ENCODE measurements around the gene CLIP1.
"Not testable (repeated sequence)": the region's sequence is repeated elsewhere in the genome, so short reads cannot be mapped to it uniquely, and the experiment has no call there.

CLIP1 gene

GRCh38 chr12:122437656-122438121 is 15.2 kb upstream of the CLIP1 start:
- DNase-seq (ENCODE audit: low read depth in 2 of 3, low spot score in 2 of 3), result no peak

GRCh38 chr12:122435186-122435585 is 12.7 kb upstream of the CLIP1 start:
- no peak for DNase-seq (ENCODE audit: low read depth in 2 of 3, low spot score in 2 of 3)

DNA sequence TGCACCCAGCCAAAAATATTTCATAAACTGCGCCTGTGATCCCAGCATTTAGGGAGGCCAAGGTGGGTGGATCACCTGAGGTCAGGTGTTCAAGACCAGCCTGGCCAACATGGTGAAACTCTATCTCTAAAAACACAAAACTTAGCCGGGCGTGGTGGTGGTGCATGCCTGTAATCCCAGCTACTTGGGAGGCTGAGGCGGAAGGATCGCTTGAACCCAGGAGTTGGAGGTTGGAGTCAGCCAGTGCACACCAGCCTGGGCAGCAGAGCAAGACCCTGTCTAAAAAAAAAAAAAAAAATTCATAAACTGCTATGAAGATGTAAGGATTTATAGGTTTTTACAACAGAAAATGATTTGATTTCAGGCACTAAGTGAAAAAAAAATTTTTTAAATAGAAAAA is 6.6 kb upstream of the CLIP1 start:
- DNase-seq (ENCODE audit: low read depth in 2 of 3, low spot score in 2 of 3), result not testable (repeated sequence)

DNA sequence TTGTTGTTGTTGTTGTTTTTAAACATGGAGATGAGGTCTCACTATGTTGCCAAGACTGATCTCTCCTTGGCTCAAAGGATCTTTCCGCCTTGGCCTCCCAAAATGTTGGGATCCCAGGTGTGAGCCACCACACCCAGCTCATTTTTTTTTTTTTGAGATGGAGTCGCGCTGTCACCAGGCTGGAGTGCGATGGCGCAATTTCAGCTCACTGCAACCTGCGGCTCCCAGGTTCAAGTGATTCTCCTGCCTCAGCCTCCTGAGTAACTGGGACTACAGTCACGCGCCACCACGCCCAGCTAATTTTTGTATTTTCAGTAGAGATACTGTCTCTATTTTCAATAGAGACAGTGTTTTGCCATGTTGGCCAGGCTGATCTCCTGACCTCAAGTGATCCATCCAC is 4.9 kb upstream of the CLIP1 start:
- no peak for DNase-seq (ENCODE audit: low read depth in 2 of 3, low spot score in 2 of 3)

DNA sequence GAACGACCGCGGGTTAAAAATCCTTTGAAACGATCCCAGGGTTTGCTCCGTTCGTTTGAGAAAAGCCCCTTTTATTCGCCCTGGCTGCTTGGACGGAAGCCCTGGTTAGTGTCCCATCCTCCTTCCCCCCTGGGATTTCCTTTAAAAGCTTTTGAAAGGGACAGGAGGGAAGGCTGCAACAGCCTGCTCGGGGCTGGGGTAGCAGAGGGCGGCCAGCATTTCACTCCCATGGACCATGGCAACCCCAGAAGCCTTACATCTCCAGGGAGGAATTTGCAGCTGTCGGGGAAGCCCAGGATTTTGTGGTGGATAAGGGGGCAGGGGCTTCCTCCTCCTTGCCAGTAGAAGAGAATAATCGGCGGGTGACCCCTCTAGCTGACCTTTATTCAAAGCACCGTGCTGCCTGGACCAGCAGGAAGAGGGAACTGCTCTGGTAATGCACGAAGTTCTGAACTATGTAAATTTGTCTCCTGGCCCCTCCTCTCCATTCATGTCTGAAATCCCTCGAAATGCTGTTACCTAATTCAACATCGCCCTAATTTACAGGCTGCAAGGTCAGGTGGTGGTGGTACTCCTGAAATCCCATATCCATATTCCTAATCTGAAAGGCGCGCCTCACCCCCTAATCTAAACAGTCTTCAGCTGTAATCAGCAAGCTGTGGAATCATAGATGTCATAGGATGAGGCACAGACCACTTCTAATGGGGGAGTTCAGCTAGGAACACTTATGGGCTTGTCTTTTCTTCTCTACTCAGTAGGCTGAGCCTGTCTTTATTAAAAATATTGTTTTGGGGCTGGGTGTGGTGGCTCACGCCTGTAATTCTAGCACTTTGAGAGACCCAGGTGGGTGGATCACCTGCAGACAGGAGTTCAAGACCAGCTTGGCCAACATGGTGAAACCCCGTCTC is 1.0 kb upstream of the CLIP1 start:
- no peak for DNase-seq (ENCODE audit: low read depth in 2 of 3, low spot score in 2 of 3)

DNA sequence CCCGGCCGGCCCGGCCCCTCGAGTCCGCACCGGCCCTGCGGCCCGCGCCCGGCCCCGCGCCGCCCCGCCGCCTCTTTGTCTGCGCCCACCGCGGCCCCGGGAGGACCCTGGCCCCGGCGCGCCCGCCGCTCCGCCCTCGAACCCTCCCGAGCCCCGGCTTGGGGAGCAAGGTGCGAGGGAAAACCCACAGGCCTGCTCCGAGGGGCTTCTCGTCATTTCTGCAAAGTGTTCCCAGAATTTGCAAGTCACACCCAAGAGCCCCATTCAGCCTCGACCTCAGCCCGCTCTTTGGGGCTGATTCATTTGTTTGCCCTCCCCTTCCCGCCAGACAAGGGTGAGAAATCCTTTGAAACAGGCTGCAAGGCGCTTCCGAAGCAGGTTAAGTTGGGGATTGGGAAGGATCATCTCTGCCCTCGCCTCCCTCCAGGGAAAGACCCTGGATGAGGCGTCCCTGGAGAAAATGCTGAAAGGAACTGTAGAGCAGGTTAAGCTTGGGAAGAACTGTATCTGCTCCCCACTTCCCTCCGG is 325 bp upstream of the CLIP1 start:
- peak in 1 of 3 experiments; percentile 27 for DNase-seq (ENCODE audit: low read depth in 2 of 3, low spot score in 2 of 3)

DNA sequence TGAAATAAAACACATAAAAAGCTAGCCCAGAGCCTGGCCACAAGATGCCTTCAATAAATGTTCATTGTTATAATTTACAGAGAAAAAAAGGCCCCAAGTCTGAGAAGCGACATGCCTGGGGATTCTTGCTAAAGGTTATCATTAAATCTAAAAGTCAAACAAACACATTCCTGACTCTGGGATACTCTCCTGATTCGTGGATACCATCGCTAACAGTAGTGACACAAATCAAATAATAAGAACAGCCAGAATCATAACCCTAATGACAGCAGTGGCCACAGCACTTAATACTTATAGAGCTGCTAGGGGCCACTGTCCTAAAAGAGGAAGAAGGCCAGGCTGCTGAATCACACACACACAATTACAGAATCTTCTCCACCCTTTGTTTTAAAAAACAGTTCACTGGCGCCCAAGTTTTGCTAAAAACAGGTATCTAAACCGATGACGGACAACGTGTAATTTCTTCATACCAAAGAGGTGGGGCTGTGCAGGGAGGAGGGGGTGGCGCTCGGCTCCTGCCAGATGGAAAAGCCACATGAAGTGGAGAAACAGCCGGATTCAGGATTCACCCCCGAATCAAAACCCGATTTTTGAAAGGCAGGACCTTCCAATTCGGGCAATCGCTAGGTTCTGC is 1.2 kb downstream of the CLIP1 start:
- no peak for DNase-seq (ENCODE audit: low read depth in 2 of 3, low spot score in 2 of 3)

- no peak for DNase-seq (ENCODE audit: low read depth in 2 of 3, low spot score in 2 of 3)
Measured at GRCh38 chr12:122420471-122421162, 1.9 kb downstream of the CLIP1 start.

GRCh38 chr12:122419094-122419493 is 3.4 kb downstream of the CLIP1 start:
- DNase-seq (ENCODE audit: low read depth in 2 of 3, low spot score in 2 of 3), result not testable (repeated sequence)

- DNase-seq (ENCODE audit: low read depth in 2 of 3, low spot score in 2 of 3), result not testable (repeated sequence)
Measured at GRCh38 chr12:122415665-122416064, 6.8 kb downstream of the CLIP1 start.

GRCh38 chr12:122413516-122414404 is 8.7 kb downstream of the CLIP1 start:
- DNase-seq (ENCODE audit: low read depth in 2 of 3, low spot score in 2 of 3), result no peak

GRCh38 chr12:122412851-122413433 is 9.5 kb downstream of the CLIP1 start:
- no peak for DNase-seq (ENCODE audit: low read depth in 2 of 3, low spot score in 2 of 3)

DNA sequence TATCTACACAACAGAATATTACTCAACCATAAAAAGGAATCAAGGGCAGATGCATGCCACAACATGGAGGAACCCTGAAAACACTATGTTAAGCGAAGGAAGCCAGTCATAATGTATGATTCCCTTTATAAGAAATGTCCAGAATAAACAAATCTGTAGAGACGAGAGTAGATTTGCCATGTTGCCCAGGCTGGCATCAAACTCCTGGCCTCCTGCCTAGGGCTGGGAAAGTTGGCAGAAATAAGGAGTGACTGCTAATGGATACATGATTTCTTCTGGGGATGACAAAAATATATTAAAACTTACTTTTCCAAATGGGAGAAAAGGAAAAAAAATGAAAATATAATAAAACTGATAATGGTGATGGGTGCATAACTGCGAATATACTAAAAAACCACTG is 10.9 kb downstream of the CLIP1 start:
- DNase-seq (ENCODE audit: low read depth in 2 of 3, low spot score in 2 of 3), result no peak

DNA sequence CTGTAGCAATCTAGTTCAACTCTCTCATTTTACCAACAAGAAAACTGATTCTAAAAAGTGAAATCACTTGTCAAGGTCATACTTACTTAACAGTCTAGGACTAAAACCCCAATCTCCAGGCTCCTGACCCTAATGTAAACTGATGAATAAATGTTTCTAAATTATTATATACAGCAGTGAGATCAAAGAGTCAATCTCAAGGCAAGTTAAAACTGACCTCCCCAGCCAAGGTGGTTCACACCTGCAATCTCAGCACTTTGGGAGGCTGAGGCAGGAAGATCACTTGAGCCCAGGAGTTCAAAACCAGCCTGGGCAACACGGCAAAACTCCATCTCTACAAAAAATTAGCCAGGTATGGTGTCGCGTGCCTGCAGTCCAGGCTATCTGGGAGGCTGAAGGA is 15.3 kb downstream of the CLIP1 start:
- DNase-seq (ENCODE audit: low read depth in 2 of 3, low spot score in 2 of 3), result no peak

DNA sequence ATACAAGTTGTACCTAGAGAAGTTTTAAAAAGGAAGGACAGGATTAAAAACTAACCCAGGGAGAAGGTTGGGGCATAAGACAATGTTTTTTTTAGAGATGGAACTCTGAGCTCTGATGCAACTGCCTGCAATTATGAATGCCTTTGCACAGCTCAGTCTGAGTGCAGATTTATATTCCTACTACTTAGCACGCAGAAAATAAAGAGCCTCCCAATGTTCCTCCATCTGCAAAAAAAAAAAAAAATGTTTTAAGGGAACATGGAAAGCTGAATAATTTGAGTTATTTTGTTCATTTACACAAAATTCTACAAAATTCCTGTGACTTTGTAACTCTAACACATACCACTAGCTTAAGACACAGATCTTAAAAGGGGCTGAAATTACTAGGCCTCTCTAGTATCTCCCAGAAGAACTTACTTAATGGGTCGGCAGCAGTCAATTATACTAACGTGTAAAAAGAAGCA is 15.7 kb downstream of the CLIP1 start:
- DNase-seq (ENCODE audit: low read depth in 2 of 3, low spot score in 2 of 3), result no peak

- DNase-seq (ENCODE audit: low read depth in 2 of 3, low spot score in 2 of 3), result no peak
Measured at GRCh38 chr12:122403831-122404230, 18.6 kb downstream of the CLIP1 start.

- no peak for DNase-seq (ENCODE audit: low read depth in 2 of 3, low spot score in 2 of 3)
Measured at GRCh38 chr12:122403115-122403770, 19.2 kb downstream of the CLIP1 start.

DNA sequence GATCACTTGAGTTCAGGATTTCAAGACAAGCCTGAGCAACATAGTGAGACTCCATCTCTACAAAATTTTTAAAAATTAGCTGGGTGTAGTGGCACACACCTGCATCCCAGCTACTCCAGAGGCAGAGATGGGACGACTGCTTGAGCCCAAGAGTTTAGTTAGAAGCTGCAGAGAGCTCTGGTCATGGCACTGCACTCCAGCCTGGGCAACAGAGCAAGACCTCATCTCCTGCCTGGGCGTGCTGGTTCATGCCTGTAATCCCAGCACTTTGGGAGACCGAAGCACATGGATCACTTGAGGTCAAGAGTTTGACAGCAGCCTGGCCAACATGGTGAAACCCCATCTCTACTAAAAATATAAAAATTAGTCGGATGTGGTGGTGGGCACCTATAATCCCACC is 20.2 kb downstream of the CLIP1 start:
- no peak for DNase-seq (ENCODE audit: low read depth in 2 of 3, low spot score in 2 of 3)

GRCh38 chr12:122399592-122400373 is 22.7 kb downstream of the CLIP1 start:
- DNase-seq (ENCODE audit: low read depth in 2 of 3, low spot score in 2 of 3), result no peak
